ENCODE results near the gene LNX2.

LNX2 gene

GRCh38 chr13:27522847-27523246 is 97.5 kb downstream of the LNX2 start:
- H3K4me3 ChIP-seq (ENCODE audit: low read length): no peak overlapping the region
- TF ChIP-seq CTCF (conservative IDR thresholded peaks at IDR 0.05; ENCODE audit: low read length): no peak
- DNase-seq (ENCODE audit: low read depth): no peak

GRCh38 chr13:27516103-27516502 is 104.2 kb downstream of the LNX2 start:
- H3K4me3 ChIP-seq (ENCODE audit: low read length): no peak overlapping the region
- TF ChIP-seq CTCF (conservative IDR thresholded peaks at IDR 0.05; ENCODE audit: low read length): no peak
- no peak for DNase-seq (ENCODE audit: low read depth)

DNA sequence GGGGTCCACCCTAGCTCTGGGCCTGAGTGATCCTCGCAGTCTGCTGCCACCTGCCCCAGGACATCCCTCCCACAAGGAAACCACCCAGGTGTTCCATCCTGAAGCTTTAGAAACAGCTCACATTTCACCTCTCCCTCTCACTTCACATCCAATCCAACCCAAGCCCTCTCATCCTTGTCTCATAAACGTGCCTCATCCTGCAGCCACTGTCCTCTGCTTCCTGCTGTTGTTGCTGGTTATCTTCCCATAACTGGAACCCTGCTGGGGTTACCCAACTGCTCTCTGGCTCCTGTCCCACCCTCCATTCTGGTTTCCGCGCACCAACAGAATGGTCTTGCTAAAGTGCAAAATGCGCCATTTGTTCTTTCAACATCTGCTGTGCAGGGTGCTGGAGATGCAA is 110.2 kb downstream of the LNX2 start:
- DNase-seq (ENCODE audit: low read depth): no peak
- no peak overlapping the region for H3K4me3 ChIP-seq (ENCODE audit: low read length)
- TF ChIP-seq CTCF (conservative IDR thresholded peaks at IDR 0.05; ENCODE audit: low read length): no peak

GRCh38 chr13:27508802-27509201 is 111.5 kb downstream of the LNX2 start:
- TF ChIP-seq CTCF (conservative IDR thresholded peaks at IDR 0.05; ENCODE audit: low read length): no peak
- H3K4me3 ChIP-seq (ENCODE audit: low read length): no peak overlapping the region
- DNase-seq (ENCODE audit: low read depth): no peak

GRCh38 chr13:27505792-27506191 is 114.5 kb downstream of the LNX2 start:
- no peak overlapping the region for H3K4me3 ChIP-seq (ENCODE audit: low read length)
- TF ChIP-seq CTCF (conservative IDR thresholded peaks at IDR 0.05; ENCODE audit: low read length): no peak
- DNase-seq (ENCODE audit: low read depth): no peak

GRCh38 chr13:27504868-27505194 is 115.5 kb downstream of the LNX2 start:
- DNase-seq (ENCODE audit: low read depth): no peak
- no peak for TF ChIP-seq CTCF (conservative IDR thresholded peaks at IDR 0.05; ENCODE audit: low read length)
- H3K4me3 ChIP-seq (ENCODE audit: low read length): no peak overlapping the region

GRCh38 chr13:27504128-27504867 is 116.0 kb downstream of the LNX2 start:
- no peak for DNase-seq (ENCODE audit: low read depth)
- TF ChIP-seq CTCF (conservative IDR thresholded peaks at IDR 0.05; ENCODE audit: low read length): no peak
- no peak overlapping the region for H3K4me3 ChIP-seq (ENCODE audit: low read length)

All from AG10803 (cell line).